Ascending aorta (tissue), 2 donors: Measurements from ENCODE around the gene UBE3B. TPM values are rescaled to one million over a fixed set of nuclear protein-coding genes. Genes with fewer than 3 reads are reported as not detected.
A peak's percentile ranks its signal among the peaks of the same experiment; 100 is the strongest.

Experiments
- DNase-seq, 2 donors: peaks; one replicate each; pipeline ENCODE4 v3.0.0-alpha.2; 2019; ENCODE audit warnings: low spot score in 2 of 2
- H3K27ac ChIP-seq, 2 donors: fragments of 200-600 bp; sonication (generic); one replicate each; pipeline ENCODE4 v1.5.1; 2016 to 2017; ENCODE audit warnings: mild to moderate bottlenecking in 1 of 2
- H3K27me3 ChIP-seq: fragments of 200-600 bp; sonication (generic); one replicate; pipeline ENCODE4 v1.5.1; 2017
- H3K36me3 ChIP-seq, 2 donors: fragments of 200-600 bp; sonication (generic); one replicate each; pipeline ENCODE4 v1.5.1; 2016
- H3K4me1 ChIP-seq, 2 donors: fragments of 200-600 bp; sonication (generic); one replicate each; pipeline ENCODE4 v1.5.1; 2016 to 2017; ENCODE audit warnings: mild to moderate bottlenecking in 1 of 2
- H3K4me3 ChIP-seq, 2 donors: fragments of 200-600 bp; sonication (generic); one replicate each; pipeline ENCODE4 v1.5.1; 2016 to 2017; ENCODE audit warnings: mild to moderate bottlenecking in 1 of 2
- H3K9me3 ChIP-seq, 2 donors: fragments of 200-600 bp; sonication (generic); one replicate each; pipeline ENCODE4 v1.5.1; 2016
- intact Hi-C: fragments of 100-400 bp; cut with DNase I; formaldehyde crosslinking; loops from one replicate; pipeline ENCODE4 v1.15.1; 2023
- total RNA-seq: library from RNA; depleted of rRNA; stranded (reverse); fragments of >200 nt; gene quantifications from one replicate; pipeline ENCODE4 v1.1.0, GENCODE V29; 2016
- TF ChIP-seq, protein P1 (sequence below), 3 experiments: fragments of 200-600 bp in 2 of 3; fragments of 450-650 bp in 1 of 3; sonication (generic) in 2 of 3; IDR thresholded peaks; one replicate each; pipeline ENCODE4 v1.5.1; 2016 to 2019; ENCODE audit warnings: antibody characterized with exemption in 3 of 3, mild to moderate bottlenecking in 1 of 3, moderate library complexity in 1 of 3

Gene UBE3B
- total RNA-seq, 1 donor from 2014 or later, result 19.1 TPM

DNA sequence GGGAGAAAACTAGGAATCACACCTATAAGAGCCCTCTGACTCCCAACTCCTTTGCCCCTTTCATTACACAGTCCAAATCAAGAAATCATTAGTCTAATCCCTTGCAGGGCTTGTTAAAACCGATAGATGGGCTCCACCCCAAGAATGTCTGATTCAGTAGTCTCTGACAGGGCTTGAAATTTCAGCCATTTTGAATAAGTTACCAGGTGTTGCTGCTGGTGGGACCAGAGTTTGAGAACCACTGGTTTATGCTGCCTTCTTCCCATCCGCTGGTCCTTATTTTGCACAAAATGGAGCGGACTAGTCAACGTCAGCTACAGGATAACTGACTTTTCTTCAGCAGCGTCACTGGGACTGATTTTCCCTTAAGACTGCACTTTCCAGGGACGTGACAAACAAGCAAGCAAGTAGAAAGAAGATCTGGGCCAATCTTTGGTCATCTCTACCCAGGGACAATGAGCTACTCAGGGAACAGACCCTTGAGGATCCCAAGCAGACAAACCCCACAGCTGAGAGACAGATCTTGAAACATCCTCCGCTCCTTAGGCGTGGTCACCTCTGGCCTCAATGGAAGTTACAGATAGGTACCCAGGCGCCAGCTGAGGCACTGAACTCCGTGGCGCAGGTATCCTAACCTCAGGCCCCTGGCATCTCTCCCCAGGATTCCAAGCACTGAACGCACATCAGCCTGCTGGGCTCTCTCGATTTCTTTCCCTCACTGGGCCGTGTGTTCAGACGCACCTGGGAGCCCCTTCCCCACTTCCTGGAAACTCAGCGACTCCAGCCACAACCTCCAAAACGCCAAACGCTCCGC, 1.2 kb upstream of the UBE3B start:
- DNase-seq, result no peak
- TF ChIP-seq, protein P1, sequence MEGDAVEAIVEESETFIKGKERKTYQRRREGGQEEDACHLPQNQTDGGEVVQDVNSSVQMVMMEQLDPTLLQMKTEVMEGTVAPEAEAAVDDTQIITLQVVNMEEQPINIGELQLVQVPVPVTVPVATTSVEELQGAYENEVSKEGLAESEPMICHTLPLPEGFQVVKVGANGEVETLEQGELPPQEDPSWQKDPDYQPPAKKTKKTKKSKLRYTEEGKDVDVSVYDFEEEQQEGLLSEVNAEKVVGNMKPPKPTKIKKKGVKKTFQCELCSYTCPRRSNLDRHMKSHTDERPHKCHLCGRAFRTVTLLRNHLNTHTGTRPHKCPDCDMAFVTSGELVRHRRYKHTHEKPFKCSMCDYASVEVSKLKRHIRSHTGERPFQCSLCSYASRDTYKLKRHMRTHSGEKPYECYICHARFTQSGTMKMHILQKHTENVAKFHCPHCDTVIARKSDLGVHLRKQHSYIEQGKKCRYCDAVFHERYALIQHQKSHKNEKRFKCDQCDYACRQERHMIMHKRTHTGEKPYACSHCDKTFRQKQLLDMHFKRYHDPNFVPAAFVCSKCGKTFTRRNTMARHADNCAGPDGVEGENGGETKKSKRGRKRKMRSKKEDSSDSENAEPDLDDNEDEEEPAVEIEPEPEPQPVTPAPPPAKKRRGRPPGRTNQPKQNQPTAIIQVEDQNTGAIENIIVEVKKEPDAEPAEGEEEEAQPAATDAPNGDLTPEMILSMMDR (IDR thresholded peaks at IDR 0.05), result no peak
- Histone ChIP-seq H3K36me3 (peaks cover 0 to 6% of the 10 kb centered on the region in 2 donors), H3K9me3 (no peaks in the 10 kb centered on the region), H3K4me1 (peaks cover 9 to 45% of the 10 kb centered on the region in 2 donors), H3K4me3 (peak overlapping the region; percentile 75 to 96), H3K27ac (peak overlapping the region; percentile 94 to 97), H3K27me3 (no peaks in the 10 kb centered on the region)
- intact Hi-C loops, result loop anchor here (10.0 kb wide), 3 partner anchors 99 to 321 kb away; partner anchors contain the start of genes FAM222A, MMAB and MVK

DNA sequence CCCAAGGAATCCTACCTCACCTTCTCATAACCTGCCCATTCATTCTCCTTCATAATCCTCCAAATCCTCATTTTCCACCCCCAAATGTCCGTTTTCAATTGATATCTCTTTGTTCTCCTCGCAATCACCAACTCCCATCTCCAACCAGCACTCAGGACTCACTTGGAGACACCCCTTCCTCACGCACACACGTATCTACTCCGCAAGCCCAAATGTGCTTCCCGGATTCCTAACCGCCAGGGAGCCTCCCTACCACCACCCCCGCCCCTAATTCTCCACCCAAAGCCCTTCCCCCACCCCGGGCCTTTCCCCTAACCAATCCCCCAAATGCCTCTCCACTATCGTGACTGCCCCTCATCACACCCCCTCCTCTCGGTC, 638 bp upstream of the UBE3B start:
- H3K36me3 ChIP-seq, result peaks cover 0 to 6% of the 10 kb centered on the region in 2 donors
- TF ChIP-seq, protein P1 (IDR thresholded peaks at IDR 0.05), result no peak
- H3K27ac ChIP-seq, result peak overlapping the region; percentile 94 to 97
- peak overlapping the region; percentile 75 to 96 for H3K4me3 ChIP-seq
- H3K9me3 ChIP-seq, result no peaks in the 10 kb centered on the region
- no peaks in the 10 kb centered on the region for H3K27me3 ChIP-seq
- no peak for DNase-seq
- intact Hi-C loops, result loop anchor here (1.0 to 10.0 kb wide), 6 partner anchors 13 to 322 kb away; partner anchors contain the start of genes FAM222A, MMAB and MVK
- H3K4me1 ChIP-seq, result peaks cover 7 to 41% of the 10 kb centered on the region in 2 donors

DNA sequence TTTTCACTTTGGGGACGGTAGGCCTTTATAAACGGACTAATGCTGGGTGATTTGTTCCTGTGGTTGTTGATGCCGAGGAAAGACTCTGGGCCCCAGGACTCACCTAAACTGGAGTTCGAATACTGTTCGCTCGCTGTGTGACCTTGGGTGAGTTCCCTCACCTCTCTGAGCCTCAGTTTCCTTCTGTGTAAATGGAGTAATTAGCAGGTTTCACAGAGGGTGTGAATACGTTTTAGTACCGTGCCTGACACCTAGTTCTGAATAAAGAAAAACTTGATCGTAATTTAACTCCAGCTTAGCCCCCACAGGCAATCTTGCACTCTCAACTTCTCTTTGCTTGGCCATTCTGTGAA, 505 bp downstream of the UBE3B start:
- H3K4me1 ChIP-seq, result peaks cover 7 to 34% of the 10 kb centered on the region in 2 donors
- no peaks in the 10 kb centered on the region for H3K9me3 ChIP-seq
- intact Hi-C loops, result loop anchor here (1.0 to 10.0 kb wide), 6 partner anchors 15 to 323 kb away; partner anchors contain the start of genes FAM222A, MMAB and MVK
- H3K27ac ChIP-seq, result peak overlapping the region; percentile 94 to 97
- DNase-seq, result no peak
- H3K27me3 ChIP-seq, result no peaks in the 10 kb centered on the region
- TF ChIP-seq, protein P1 (IDR thresholded peaks at IDR 0.05), result no peak
- peak overlapping the region; percentile 75 to 96 for H3K4me3 ChIP-seq
- H3K36me3 ChIP-seq, result peaks cover 0 to 10% of the 10 kb centered on the region in 2 donors

DNA sequence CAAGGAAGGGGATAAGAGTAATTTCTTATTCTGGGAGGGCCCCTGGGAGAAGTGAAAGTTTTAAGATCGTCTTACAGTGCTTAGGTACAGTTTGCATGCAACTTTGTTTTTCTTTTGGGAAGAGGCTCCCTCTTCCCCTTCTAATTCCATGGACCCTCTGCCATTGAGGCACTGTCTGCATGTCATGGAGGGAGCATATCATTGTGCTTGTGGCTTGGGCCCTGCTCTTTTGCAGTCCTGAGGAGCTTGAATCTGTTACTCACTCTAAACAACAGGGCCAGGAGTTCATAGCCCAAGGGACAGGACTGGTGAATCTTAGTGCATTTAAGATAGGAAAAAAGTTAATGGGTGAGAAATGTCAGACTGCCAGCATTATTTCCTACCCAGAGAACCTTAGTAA, 2.3 kb downstream of the UBE3B start:
- no peaks in the 10 kb centered on the region for H3K9me3 ChIP-seq
- DNase-seq, result no peak
- peaks cover 18 to 22% of the 10 kb centered on the region in 2 donors for H3K36me3 ChIP-seq
- H3K4me3 ChIP-seq, result no peak overlapping the region
- H3K27me3 ChIP-seq, result no peaks in the 10 kb centered on the region
- intact Hi-C loops, result loop anchor here (10.0 kb wide), 3 partner anchors 95 to 325 kb away; partner anchors contain the start of genes FAM222A, MMAB and MVK
- H3K4me1 ChIP-seq, result peaks cover 7 to 21% of the 10 kb centered on the region in 2 donors
- H3K27ac ChIP-seq, result no peak overlapping the region
- TF ChIP-seq, protein P1 (IDR thresholded peaks at IDR 0.05), result no peak

DNA sequence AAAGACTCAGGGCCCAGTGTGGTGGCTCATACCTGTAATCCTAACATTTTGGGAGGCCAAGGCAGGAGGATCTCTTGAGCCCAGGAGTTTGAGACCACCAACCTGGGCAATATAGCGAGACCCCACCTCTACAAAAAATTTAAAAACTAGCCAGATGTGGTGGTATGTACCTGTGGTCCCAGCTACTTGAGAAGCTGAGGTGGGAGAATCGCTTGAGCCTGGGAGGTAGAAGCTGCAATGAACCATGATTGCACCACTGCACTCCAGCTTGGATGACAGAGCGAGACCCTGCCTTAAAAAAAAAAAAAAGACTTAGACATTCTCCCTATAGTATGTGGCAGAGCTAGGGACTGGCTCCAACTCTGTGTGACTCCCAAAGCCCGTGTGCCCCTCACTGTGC, 2.9 kb downstream of the UBE3B start:
- Histone ChIP-seq H3K27ac (no peak overlapping the region), H3K36me3 (peaks cover 24 to 28% of the 10 kb centered on the region in 2 donors), H3K4me3 (no peak overlapping the region), H3K27me3 (no peaks in the 10 kb centered on the region), H3K4me1 (peaks cover 7 to 15% of the 10 kb centered on the region in 2 donors), H3K9me3 (no peaks in the 10 kb centered on the region)
- TF ChIP-seq, protein P1 (IDR thresholded peaks at IDR 0.05), result no peak
- DNase-seq, result no peak
- intact Hi-C loops, result no loop called here
